Measurements from ENCODE around the gene ZBTB20. TPM values are rescaled to one million over a fixed set of nuclear protein-coding genes. Genes with fewer than 3 reads are reported as not detected.

Gene ZBTB20
- total RNA-seq, 4 donors from 2014 or later, result 69.9 to 112 (median 80.8) TPM

DNA sequence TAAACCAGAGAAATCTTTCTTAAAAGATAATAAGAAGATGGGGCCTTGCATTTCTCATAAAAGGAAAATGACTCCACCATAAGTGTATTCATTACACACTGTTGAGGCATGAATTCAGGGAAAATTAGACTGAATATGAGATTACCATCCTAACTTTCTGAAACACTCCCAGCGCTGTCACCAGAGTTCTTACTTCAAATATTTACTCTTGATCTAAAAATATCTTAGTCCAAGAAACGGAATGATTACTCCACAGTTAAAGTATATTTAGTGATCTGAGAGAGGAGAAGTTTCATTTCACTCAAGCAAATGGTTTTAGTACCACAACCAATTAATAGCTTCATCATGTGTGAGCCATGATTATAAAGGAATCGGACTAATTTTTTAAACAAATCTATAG lies 300.3 kb downstream of the ZBTB20 start:
- intact Hi-C loops (cut with DNase I), result no loop called here
- peak overlapping the region; percentile 61 to 74 (median 63) for H3K27ac ChIP-seq (replicated peaks in 1 of 4)
- peaks cover 24 to 38% (median 34%) of the 10 kb centered on the region in 4 donors for H3K4me1 ChIP-seq
- H3K36me3 ChIP-seq, result no peaks in the 10 kb centered on the region
- WGBS, result 49% methylated on average over 3 of the region's 3 CpGs
- H3K27me3 ChIP-seq, result no peaks in the 10 kb centered on the region
- no peaks in the 10 kb centered on the region for H3K9me3 ChIP-seq
- no peak for DNase-seq (ENCODE audit: extremely low spot score)
- no peak for TF ChIP-seq POLR2AphosphoS5 (IDR thresholded peaks at IDR 0.05)
- no peak for TF ChIP-seq POLR2A (IDR thresholded peaks at IDR 0.05; ENCODE audit: low read depth)
- no peak for TF ChIP-seq EP300 (IDR thresholded peaks at IDR 0.05)
- TF ChIP-seq, protein P1, sequence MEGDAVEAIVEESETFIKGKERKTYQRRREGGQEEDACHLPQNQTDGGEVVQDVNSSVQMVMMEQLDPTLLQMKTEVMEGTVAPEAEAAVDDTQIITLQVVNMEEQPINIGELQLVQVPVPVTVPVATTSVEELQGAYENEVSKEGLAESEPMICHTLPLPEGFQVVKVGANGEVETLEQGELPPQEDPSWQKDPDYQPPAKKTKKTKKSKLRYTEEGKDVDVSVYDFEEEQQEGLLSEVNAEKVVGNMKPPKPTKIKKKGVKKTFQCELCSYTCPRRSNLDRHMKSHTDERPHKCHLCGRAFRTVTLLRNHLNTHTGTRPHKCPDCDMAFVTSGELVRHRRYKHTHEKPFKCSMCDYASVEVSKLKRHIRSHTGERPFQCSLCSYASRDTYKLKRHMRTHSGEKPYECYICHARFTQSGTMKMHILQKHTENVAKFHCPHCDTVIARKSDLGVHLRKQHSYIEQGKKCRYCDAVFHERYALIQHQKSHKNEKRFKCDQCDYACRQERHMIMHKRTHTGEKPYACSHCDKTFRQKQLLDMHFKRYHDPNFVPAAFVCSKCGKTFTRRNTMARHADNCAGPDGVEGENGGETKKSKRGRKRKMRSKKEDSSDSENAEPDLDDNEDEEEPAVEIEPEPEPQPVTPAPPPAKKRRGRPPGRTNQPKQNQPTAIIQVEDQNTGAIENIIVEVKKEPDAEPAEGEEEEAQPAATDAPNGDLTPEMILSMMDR (IDR thresholded peaks at IDR 0.05), result no peak
- no peak overlapping the region for H3K4me3 ChIP-seq

- no peaks in the 10 kb centered on the region for H3K9me3 ChIP-seq
- intact Hi-C loops (cut with DNase I), result no loop called here
- DNase-seq (ENCODE audit: extremely low spot score), result no peak
- no peak overlapping the region for H3K4me3 ChIP-seq
- H3K27me3 ChIP-seq, result no peaks in the 10 kb centered on the region
- TF ChIP-seq POLR2AphosphoS5 (IDR thresholded peaks at IDR 0.05) (no peak), POLR2A (IDR thresholded peaks at IDR 0.05; ENCODE audit: low read depth) (no peak), EP300 (IDR thresholded peaks at IDR 0.05) (no peak)
- TF ChIP-seq, protein P1 (IDR thresholded peaks at IDR 0.05), result no peak
- no peaks in the 10 kb centered on the region for H3K36me3 ChIP-seq
- 67% methylated on average over 1 of the region's 1 CpG for WGBS
- H3K4me1 ChIP-seq, result peaks cover 24 to 38% (median 34%) of the 10 kb centered on the region in 4 donors
- H3K27ac ChIP-seq (replicated peaks in 1 of 4), result peak overlapping the region; percentile 61 to 74 (median 63)
Observed at GRCh38 chr3:114846252-114846651, 300.8 kb downstream of the ZBTB20 start.

GRCh38 chr3:114841515-114841914 lies 305.6 kb downstream of the ZBTB20 start:
- intact Hi-C loops (cut with DNase I), result no loop called here
- Histone ChIP-seq H3K36me3 (no peaks in the 10 kb centered on the region), H3K4me1 (peaks cover 3 to 23% (median 7%) of the 10 kb centered on the region in 4 donors), H3K9me3 (no peaks in the 10 kb centered on the region), H3K4me3 (no peak overlapping the region), H3K27me3 (no peaks in the 10 kb centered on the region), H3K27ac (replicated peaks in 1 of 4) (no peak overlapping the region)
- WGBS, result 100% methylated on average over 1 of the region's 1 CpG
- TF ChIP-seq, protein P1 (IDR thresholded peaks at IDR 0.05), result no peak
- TF ChIP-seq EP300 (IDR thresholded peaks at IDR 0.05) (no peak), POLR2AphosphoS5 (IDR thresholded peaks at IDR 0.05) (no peak), POLR2A (IDR thresholded peaks at IDR 0.05; ENCODE audit: low read depth) (no peak)
- no peak for DNase-seq (ENCODE audit: extremely low spot score)

- Histone ChIP-seq H3K4me1 (peaks cover 0 to 13% (median 3%) of the 10 kb centered on the region in 4 donors), H3K4me3 (no peak overlapping the region), H3K27me3 (no peaks in the 10 kb centered on the region), H3K27ac (replicated peaks in 1 of 4) (no peak overlapping the region), H3K9me3 (no peaks in the 10 kb centered on the region), H3K36me3 (no peaks in the 10 kb centered on the region)
- WGBS, result 79% methylated on average over 2 of the region's 2 CpGs
- no peak for DNase-seq (ENCODE audit: extremely low spot score)
- TF ChIP-seq EP300 (IDR thresholded peaks at IDR 0.05), result no peak
- TF ChIP-seq, protein P1 (IDR thresholded peaks at IDR 0.05), result no peak
- no peak for TF ChIP-seq POLR2A (IDR thresholded peaks at IDR 0.05; ENCODE audit: low read depth)
- no peak for TF ChIP-seq POLR2AphosphoS5 (IDR thresholded peaks at IDR 0.05)
- intact Hi-C loops (cut with DNase I), result no loop called here
Observed at GRCh38 chr3:114839476-114839875, 307.6 kb downstream of the ZBTB20 start.

- 92% methylated on average over 2 of the region's 2 CpGs for WGBS
- no peak overlapping the region for H3K27ac ChIP-seq (replicated peaks in 1 of 4)
- intact Hi-C loops (cut with DNase I), result no loop called here
- H3K4me1 ChIP-seq, result peaks cover 0 to 13% (median 4%) of the 10 kb centered on the region in 4 donors
- H3K4me3 ChIP-seq, result no peak overlapping the region
- H3K36me3 ChIP-seq, result no peaks in the 10 kb centered on the region
- no peaks in the 10 kb centered on the region for H3K9me3 ChIP-seq
- no peak for DNase-seq (ENCODE audit: extremely low spot score)
- TF ChIP-seq EP300 (IDR thresholded peaks at IDR 0.05) (no peak), POLR2AphosphoS5 (IDR thresholded peaks at IDR 0.05) (no peak), POLR2A (IDR thresholded peaks at IDR 0.05; ENCODE audit: low read depth) (no peak)
- TF ChIP-seq, protein P1 (IDR thresholded peaks at IDR 0.05), result no peak
- no peaks in the 10 kb centered on the region for H3K27me3 ChIP-seq
Observed at GRCh38 chr3:114838025-114838424, 309.1 kb downstream of the ZBTB20 start.

Data from esophagus muscularis mucosa (tissue), 4 donors.